Measurements from ENCODE around the gene NISCH.

The NISCH gene

DNA sequence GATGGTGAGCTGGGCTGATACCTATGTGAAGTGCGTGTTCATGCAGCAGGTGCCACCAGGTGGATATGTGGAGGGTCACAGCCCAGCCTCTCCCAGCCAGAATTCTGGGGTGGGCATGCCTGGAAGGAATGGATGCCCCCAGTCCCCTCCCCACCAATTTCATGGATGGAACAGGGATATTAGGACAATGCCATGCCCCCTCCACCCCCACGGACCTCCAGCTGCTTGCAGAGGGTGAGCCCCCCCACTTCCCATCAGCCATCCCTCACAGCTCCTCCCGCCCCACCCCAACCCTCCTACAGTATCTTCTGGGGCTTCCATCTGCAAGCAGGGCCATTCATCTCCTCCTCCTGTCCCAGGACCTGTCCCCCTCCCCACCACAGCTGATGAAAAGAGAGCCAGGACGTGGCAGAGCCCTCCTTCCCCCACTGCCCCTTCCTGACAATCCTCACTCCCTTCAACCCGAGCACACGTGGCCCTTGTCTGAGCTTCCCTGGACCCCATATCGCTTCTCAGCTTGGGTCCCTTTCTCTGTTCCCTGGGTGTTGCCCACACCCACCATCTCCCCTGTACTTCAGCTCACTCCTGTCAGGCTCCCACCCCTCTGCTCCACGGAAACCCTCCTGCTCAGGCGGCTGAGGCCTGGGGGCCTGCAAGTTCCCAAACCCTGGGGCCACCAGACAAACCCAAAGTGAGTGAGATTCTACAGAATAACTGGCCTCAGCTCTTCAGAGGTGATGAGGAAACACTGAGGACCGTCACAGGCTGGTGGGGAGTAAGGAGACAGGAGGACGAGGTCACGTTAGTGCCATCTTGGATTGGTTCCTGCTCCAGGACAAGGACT, 7.7 kb upstream of the NISCH start:
- DNase-seq: no peak

DNA sequence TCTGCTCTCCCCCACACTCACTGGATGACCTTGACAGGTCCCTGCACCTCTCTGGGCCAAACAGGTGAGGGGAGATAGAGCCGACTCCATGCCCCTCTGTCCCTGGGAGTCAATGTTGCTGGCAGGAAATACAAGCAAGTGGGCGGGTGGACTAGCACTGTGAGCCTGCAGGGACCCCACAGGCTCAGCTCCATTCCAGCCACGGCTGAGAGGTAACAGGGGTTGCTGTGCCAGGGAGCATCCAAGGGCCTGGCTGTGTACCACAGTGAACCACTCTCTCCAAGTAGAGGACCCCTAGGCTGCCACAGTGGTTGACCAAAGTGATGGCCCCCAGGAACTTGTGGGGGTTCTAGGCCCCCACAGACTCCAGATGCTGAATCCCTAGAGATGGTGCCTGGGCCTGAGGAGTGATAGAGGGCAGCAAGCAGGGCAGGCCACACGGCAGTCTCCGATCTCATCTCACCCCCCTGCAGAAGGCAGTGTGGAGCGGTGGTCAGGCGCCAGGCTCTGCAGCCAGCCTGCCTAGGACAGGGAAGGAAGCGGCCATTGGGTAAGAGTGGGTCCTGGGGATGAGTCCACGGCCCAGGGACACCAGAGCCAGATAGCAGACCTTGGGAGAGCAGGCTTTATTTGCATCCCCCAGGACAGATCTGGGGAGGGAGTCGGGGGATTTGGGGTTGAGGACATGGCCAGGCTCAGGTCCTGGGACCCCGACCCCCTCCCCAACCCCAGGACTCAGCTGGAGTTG, 4.7 kb upstream of the NISCH start:
- no peak for DNase-seq

DNA sequence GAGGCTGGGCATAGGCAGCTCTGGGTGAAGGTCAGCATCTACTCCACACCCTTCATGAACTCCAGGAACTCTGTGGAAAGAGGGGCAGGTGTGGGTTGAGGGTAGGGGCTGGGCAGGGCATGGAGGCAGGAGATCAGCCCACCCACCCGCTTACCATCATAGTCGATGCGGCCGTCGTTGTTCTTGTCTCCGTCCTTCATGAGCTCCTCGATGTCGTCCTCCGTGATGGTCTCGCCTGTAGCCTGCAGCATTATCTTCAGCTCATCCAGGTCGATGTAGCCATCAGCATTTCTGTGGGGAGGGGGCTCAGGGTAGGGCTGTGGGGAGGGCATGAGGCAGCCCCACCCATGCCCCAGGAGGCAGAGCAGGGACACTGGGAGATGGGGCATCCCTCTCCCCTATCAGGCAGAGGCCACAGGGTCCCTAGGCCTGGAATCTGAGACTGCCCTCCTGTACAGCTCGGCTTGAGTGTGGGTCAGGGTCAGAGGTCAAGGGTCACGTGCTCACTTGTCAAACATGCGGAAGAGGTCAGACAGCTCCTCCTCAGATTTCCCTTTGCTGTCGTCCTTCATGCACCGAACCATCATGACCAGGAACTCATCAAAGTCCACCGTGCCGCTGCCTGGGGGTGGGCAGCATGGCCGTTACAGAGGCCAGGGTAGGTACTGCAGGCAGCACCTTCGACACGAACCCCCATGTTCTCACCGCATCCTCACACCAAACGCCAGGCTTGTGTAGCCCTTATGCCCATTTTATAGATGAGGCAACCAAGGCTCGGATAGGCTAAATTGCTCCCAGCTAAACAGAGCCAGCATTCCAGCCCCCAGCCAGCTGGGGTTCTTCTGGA, 3.9 kb upstream of the NISCH start:
- no peak for DNase-seq

GRCh38 chr3:52452126-52452525, 3.3 kb upstream of the NISCH start:
- no peak for DNase-seq

- no peak for DNase-seq
Measured at GRCh38 chr3:52452570-52453221, 2.7 kb upstream of the NISCH start.

- DNase-seq: no peak
Measured at GRCh38 chr3:52453496-52454249, 1.7 kb upstream of the NISCH start, which contains the start of gene TNNC1. TNNC1 (minus strand) TSS chr3:52454041; CDS start chr3:52454015, 26 bp downstream.

GRCh38 chr3:52454250-52454937, 1.0 kb upstream of the NISCH start:
- DNase-seq: no peak

- DNase-seq: no peak
Measured at GRCh38 chr3:52454938-52455282, 494 bp upstream of the NISCH start.

DNA sequence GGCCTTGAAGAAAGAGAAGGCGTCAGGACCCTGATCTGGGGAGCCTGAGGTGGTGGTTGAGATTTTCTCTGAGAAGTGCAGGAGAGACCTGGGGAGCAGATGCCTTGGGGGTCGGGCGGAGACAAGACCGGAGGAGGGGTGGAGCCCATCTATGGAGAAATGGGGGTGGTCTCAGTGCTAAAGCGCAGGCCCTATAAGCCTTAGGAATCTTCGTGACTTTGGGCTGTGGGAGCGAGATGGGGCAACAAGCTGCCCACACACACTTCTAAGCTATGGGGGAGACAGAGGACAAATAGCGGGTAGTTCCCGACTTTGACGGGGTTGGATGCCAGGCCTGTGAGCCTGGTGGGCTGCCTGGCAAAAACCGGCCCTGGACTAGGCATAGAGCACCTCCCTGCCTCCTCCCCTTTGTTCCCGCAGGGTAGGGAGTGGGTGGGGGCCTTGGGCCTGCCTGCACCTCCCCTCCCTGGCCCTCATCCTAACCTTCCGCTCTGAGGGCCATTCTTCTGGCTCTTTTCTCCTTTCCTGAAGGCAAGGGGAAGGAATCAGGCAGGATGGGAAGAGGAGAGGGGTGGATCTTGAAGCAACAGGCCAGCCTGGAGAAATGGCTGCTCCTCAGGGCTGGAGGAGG, 880 bp downstream of the NISCH start:
- no peak for DNase-seq

DNA sequence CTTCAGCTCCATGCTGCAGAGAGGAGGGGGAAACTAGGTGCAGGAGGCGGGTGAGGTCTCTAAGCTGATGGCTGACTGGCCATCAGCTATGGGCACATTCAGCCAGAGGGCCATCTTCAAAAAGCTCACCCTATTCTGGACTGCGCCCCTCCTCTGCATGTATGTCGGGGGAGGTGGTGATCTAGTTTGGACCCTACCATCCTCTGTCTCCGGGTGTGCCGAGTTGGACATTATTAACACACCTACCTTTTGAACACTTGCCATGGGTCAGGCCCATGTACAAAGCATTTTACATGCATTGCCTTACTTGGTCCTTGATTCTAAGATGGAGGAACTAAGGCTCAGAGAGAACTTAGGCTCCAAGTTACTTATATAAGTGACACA, 1.4 kb downstream of the NISCH start:
- no peak for DNase-seq

- DNase-seq: no peak
Measured at GRCh38 chr3:52458031-52458760, 2.8 kb downstream of the NISCH start.

DNA sequence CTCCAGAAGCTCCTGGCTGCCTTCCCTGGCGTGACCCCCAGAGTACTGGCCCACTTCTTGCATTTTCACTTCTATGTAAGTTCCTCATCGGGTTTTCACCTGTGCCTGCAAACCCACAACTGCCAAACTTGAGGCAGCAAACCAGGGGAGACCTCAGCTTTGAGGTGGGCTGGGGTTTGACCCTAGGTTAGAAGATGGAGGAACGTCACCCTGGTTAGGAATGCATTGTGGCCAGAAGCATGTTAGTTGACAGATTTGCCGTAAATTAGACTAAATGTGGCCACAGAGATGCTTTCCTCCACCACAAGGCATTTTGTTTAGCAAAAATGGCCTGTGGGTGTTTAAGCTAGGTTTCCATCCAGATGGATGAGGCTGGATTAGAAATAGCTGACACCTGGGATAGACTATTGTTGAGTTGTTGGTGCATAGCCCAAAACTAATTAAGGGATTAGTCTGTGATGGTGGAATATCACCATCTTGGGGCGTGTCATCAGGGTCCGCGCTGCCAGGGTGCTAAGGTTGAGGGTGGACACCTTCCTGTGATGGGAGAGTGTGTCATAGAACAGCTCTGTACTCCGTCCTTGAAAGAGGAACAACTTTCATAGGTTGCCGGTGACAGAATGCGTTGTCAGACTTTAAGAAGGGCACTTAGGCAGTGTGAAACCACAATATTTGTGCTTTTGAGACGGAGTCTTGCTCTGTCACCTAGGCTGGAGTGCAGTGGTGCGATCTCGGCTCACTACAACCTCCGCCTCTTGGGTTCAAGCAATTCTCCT, 3.6 kb downstream of the NISCH start:
- DNase-seq: no peak

GRCh38 chr3:52461874-52462273, 6.5 kb downstream of the NISCH start:
- DNase-seq: no peak

DNA sequence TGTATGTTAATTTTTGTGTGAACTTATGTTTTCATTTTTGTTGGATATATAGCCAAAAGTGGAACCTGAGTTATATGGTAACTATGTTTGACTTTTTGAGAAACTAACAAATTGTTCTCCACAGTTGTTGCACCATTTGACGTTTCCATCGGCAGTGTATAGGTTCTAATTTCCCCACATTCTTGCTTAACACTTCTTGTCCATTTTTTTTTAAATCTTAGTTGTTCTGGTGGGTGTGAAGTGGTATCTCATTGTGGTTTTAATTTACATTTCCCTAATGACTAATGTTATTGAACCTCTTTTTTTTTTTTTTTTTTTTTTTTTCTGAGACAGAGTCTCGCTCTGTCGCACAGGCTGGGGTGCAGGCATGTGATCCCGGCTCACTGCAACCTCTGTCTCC, 8.0 kb downstream of the NISCH start:
- DNase-seq: no peak

DNA sequence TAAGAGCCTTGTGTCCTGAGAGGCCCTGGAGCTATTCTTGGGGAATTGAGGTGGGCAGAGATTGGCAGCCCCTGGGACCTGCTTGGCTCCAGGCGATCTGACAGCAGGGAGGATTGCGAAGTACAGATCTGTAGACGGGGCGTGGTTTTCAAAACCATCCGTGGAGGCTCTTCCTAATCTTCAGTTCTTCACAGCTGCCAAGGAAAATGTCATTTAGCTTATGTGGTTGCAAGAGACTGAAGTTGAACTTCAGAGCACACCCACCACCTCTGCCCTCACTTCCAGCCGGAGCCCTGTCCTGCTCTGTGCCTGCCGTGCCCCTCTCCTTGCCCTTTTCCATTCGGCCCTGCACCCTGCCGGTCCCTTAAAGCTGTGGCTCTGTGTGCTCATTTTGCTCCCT, 12.9 kb downstream of the NISCH start:
- DNase-seq: no peak

- no peak for DNase-seq
Measured at GRCh38 chr3:52469001-52469400, 13.6 kb downstream of the NISCH start.

DNA sequence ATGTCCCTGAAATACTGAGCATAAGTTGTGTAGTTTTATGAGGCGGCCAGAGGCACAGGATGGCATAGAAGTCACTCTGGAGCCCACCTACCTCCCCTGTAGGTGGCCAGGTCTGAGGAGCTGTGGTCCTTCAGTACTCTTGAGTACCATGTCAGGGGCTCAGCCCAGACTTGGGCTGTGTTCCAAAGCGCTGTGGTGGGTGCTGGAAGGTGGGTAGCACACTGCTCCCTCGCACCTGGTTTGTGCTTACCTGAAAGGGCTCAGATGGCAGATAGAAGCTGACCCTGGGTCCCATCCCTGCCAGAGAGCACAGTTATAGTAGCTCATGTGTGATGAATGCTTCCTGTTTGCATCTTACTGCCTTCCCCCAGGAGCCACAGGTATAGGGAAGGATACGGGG, 15.5 kb downstream of the NISCH start:
- DNase-seq: no peak

DNA sequence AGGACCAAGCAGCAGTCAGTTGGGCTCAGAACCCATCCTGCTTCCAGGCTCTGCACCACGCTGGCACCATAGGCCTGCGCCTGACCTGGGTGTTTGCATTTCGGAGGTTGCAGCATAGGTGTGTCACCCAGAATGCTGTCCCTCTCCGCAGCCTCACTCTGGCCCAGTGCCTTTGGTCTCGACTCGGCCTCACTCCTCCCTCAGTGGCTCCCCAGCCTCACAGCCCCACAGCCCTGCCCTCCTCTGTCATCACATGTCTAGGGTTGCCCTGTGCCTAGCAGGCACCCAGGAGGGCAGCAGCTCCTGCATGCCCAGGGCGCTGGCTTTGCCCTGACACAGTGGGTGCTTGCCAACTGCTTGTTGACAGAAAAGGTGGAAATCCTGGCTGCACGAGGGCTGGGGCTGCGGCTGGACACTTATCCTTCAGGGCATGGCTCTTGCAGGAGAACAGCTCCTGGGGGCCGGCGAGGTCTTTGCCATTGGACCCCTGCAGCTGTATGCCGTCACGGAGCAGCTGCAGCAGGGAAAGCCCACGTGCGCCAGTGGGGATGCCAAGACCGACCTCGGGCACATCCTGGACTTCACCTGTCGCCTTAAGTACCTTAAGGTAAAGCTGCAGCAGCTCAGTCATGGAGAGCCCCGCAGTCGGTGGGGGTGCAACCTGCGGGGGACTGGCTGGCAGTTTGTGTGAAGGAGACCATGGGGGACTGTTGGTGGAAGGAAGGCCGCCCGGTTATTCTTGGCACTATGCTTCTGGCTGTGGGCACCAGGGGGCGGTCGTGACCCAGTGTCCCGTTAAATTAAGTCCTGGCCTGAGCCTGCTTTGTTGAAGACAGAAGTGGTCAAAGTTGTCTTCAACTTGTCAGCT, 16.2 kb downstream of the NISCH start:
- DNase-seq: no peak
